HCT116 (cell line): Measurements from ENCODE around the gene VCAM1. TPM values are rescaled to one million over a fixed set of nuclear protein-coding genes. Genes with fewer than 3 reads are reported as not detected.

Experiments
- ATAC-seq: fragments of 200-7000 bp; cut with Tn5 transposase; 2 replicates; pipeline ENCODE4 v1.9.1; 2020; ENCODE audit warnings: mild to moderate bottlenecking, moderate library complexity
- BruUV-seq: library from RNA; stranded (reverse); fragments of 400-500 nt; replicated peaks from 2 replicates; lab custom pipeline; 2021; lab: Mats Ljungman, UMichigan
- CTCF ChIA-PET: fragments of 300-600 bp; sonication (Branson Sonifier 250); formaldehyde crosslinking; loops from one replicate; lab custom pipeline; 2021; ENCODE audit warnings: antibody characterized with exemption; lab: Charles Lee
- POLR2A ChIA-PET: fragments of 300-600, 350-600 bp; sonication (Branson Sonifier 250); formaldehyde crosslinking; loops from one replicate; lab custom pipeline; 2021; ENCODE audit warnings: antibody characterized with exemption; lab: Charles Lee
- RAD21 ChIA-PET, 2 experiments: fragments of 300-600 bp; sonication (Branson Sonifier 250); formaldehyde crosslinking; loops; one replicate each; lab custom pipeline; 2023; ENCODE audit warnings: low total read pairs in 2 of 2; ENCODE audit not compliant: uncharacterized antibody in 2 of 2, unreplicated experiment in 2 of 2, low non-redundant PET in 1 of 2; lab: Charles Lee
- DNase-seq: peaks from one replicate; pipeline ENCODE4 v3.0.0-alpha.2; 2010; ENCODE audit warnings: low read depth, low spot score
- H2AFZ ChIP-seq: fragments of 200-600 bp; shearing (Covaris generic), sonication (generic); 2 replicates; pipeline ENCODE4 v1.6.1; 2017; ENCODE audit warnings: low read depth, mixed run types, mixed read lengths, antibody characterized with exemption, low read length; ENCODE audit not compliant: poor library complexity, severe bottlenecking
- H3K27ac ChIP-seq: 2 replicates; pipeline ENCODE4 v1.5.1; 2012; ENCODE audit warnings: low read depth, low read length
- H3K27me3 ChIP-seq: fragments of 200-600 bp; sonication (generic); 2 replicates; pipeline ENCODE4 v1.6.1; 2016; ENCODE audit warnings: mixed run types, low read length, mixed read lengths; ENCODE audit not compliant: insufficient read depth
- H3K36me3 ChIP-seq, 2 experiments: fragments of 200-500 bp in 1 of 2; fragments of 200-600 bp in 1 of 2; sonication (Bioruptor generic) in 1 of 2; sonication (generic) in 1 of 2; 2 replicates each; pipeline versions ENCODE4 v1.5.1 to v1.6.1; 2014 to 2016; ENCODE audit warnings: low read length in 2 of 2, inconsistent platforms in 1 of 2, mixed read lengths in 1 of 2, mixed run types in 1 of 2; ENCODE audit not compliant: insufficient read depth in 2 of 2, control insufficient read depth in 1 of 2
- H3K4me1 ChIP-seq, 2 experiments: fragments of 200-600 bp in 1 of 2; sonication (generic) in 1 of 2; 2 replicates each; pipeline versions ENCODE4 v1.5.1 to v1.6.1; 2012 to 2017; ENCODE audit warnings: low read length in 2 of 2, inconsistent platforms in 1 of 2, mild to moderate bottlenecking in 1 of 2, mixed read lengths in 1 of 2, mixed run types in 1 of 2, moderate library complexity in 1 of 2; ENCODE audit not compliant: insufficient read depth in 2 of 2, control insufficient read depth in 1 of 2
- H3K4me2 ChIP-seq: fragments of 200-600 bp; sonication (generic); 2 replicates; pipeline ENCODE4 v1.6.1; 2017; ENCODE audit warnings: mixed run types, low read length, mixed read lengths
- H3K4me3 ChIP-seq, 2 experiments: fragments of 200-600 bp in 1 of 2; sonication (generic) in 1 of 2; replicated peaks in 1 of 2; 2 replicates each; pipeline ENCODE4 v1.5.1; 2011 to 2016; ENCODE audit warnings: low read length in 2 of 2, control low read depth in 1 of 2, low read depth in 1 of 2, mild to moderate bottlenecking in 1 of 2, mixed read lengths in 1 of 2, mixed run types in 1 of 2
- H3K79me2 ChIP-seq: fragments of 200-600 bp; sonication (generic); 2 replicates; pipeline ENCODE4 v1.6.1; 2017; ENCODE audit warnings: mild to moderate bottlenecking, mixed run types, low read length, moderate library complexity, mixed read lengths; ENCODE audit not compliant: insufficient read depth
- H3K9ac ChIP-seq: fragments of 200-600 bp; sonication (generic); 2 replicates; pipeline ENCODE4 v1.6.1; 2016; ENCODE audit warnings: low read length, mixed read lengths
- H3K9me2 ChIP-seq: fragments of 200-600 bp; sonication (generic), shearing (Covaris generic); 2 replicates; pipeline ENCODE4 v1.6.1; 2017; ENCODE audit warnings: mixed run types, mild to moderate bottlenecking, moderate library complexity; ENCODE audit not compliant: insufficient read depth
- H3K9me3 ChIP-seq, 2 experiments: fragments of 200-500 bp in 1 of 2; fragments of 200-600 bp in 1 of 2; sonication (Bioruptor generic) in 1 of 2; sonication (generic) in 1 of 2; 2 replicates each; pipeline ENCODE4 v1.6.1; 2014 to 2017; ENCODE audit warnings: low read length in 2 of 2, mixed read lengths in 2 of 2, inconsistent platforms in 1 of 2, low read depth in 1 of 2, mild to moderate bottlenecking in 1 of 2, mixed run types in 1 of 2, moderate library complexity in 1 of 2; ENCODE audit not compliant: control insufficient read depth in 1 of 2, insufficient read depth in 1 of 2
- H4K20me1 ChIP-seq: fragments of 200-600 bp; sonication (generic), shearing (Covaris generic); 2 replicates; pipeline ENCODE4 v1.6.1; 2017; ENCODE audit warnings: mixed run types, mild to moderate bottlenecking, moderate library complexity; ENCODE audit not compliant: insufficient read depth
- ATF3 ChIP-seq: IDR thresholded peaks from 2 replicates; pipeline ENCODE4 v1.6.1; 2012
- CBX3 ChIP-seq: IDR thresholded peaks from 2 replicates; pipeline ENCODE4 v1.6.1; 2012; ENCODE audit warnings: low read depth
- CEBPB ChIP-seq: IDR thresholded peaks from 2 replicates; pipeline ENCODE4 v1.6.1; 2012; ENCODE audit warnings: low read depth
- ELF1 ChIP-seq: IDR thresholded peaks from 2 replicates; pipeline ENCODE4 v1.6.1; 2012; ENCODE audit warnings: low read depth, borderline replicate concordance
- EZH2 ChIP-seq: fragments of 200-600 bp; sonication (generic); IDR thresholded peaks from 2 replicates; pipeline ENCODE4 v1.6.1; 2017; ENCODE audit warnings: antibody characterized with exemption, mixed run types
- JUND ChIP-seq: IDR thresholded peaks from 2 replicates; pipeline ENCODE4 v1.6.1; 2012
- MAX ChIP-seq: IDR thresholded peaks from 2 replicates; pipeline ENCODE4 v1.6.1; 2012
- POLR2A ChIP-seq: IDR thresholded peaks from 2 replicates; pipeline ENCODE4 v1.7.0; 2011; ENCODE audit warnings: borderline replicate concordance; ENCODE audit not compliant: insufficient read depth, insufficient read length; ENCODE audit errors: extremely low read depth
- POLR2AphosphoS5 ChIP-seq: IDR thresholded peaks from 2 replicates; pipeline ENCODE4 v1.6.1; 2011; ENCODE audit warnings: mild to moderate bottlenecking, low read depth, low read length, moderate library complexity
- RAD21 ChIP-seq: IDR thresholded peaks from 2 replicates; pipeline ENCODE4 v1.6.1; 2012; ENCODE audit warnings: low read depth, mild to moderate bottlenecking
- SIN3A ChIP-seq: IDR thresholded peaks from 2 replicates; pipeline ENCODE4 v1.6.1; 2012; ENCODE audit warnings: low read depth
- SP1 ChIP-seq: IDR thresholded peaks from 2 replicates; pipeline ENCODE4 v1.6.1; 2012; ENCODE audit warnings: low read depth
- TCF7L2 ChIP-seq: IDR thresholded peaks from 2 replicates; pipeline ENCODE4 v1.7.0; 2011; ENCODE audit warnings: borderline replicate concordance, inconsistent platforms; ENCODE audit not compliant: insufficient read depth, insufficient read length; ENCODE audit errors: extremely low read depth
- YY1 ChIP-seq: IDR thresholded peaks from 2 replicates; pipeline ENCODE4 v1.6.1; 2011; ENCODE audit warnings: low read length, low read depth, moderate library complexity, mild to moderate bottlenecking; ENCODE audit not compliant: insufficient replicate concordance; ENCODE audit errors: extremely low read depth
- ZFX ChIP-seq: fragments of 450-650 bp; IDR thresholded peaks from 2 replicates; pipeline ENCODE4 v1.6.1; 2017
- intact Hi-C: fragments of 100-400 bp; cut with micrococcal nuclease; formaldehyde crosslinking; loops from 2 replicates; pipeline ENCODE4 v1.10.0; 2022
- total RNA-seq: library from RNA; stranded (reverse); gene quantifications from one replicate; pipeline ENCODE4 v1.2.1, GENCODE V29; 2021; ENCODE audit not compliant: unreplicated experiment

Gene VCAM1
- total RNA-seq, 1 experiment from 2014 or later: 0.17 TPM

GRCh38 chr1:100706296-100706695 is 13.2 kb upstream of the VCAM1 start:
- DNase-seq (no peak), ATAC-seq (no peak)
- no peak for TF ChIP-seq ELF1
- TF ChIP-seq POLR2A: no peak
- no peak for TF ChIP-seq POLR2AphosphoS5
- no peak for TF ChIP-seq SIN3A
- TF ChIP-seq TCF7L2: no peak
- TF ChIP-seq RAD21: no peak
- no peak for TF ChIP-seq ATF3
- TF ChIP-seq SP1: no peak
- TF ChIP-seq CEBPB: no peak
- TF ChIP-seq ZFX: no peak
- no peak for TF ChIP-seq EZH2
- TF ChIP-seq CBX3: no peak
- Histone ChIP-seq H3K36me3 (no peaks in the 10 kb centered on the region), H3K27ac (no peak overlapping the region), H2AFZ (no peak overlapping the region), H3K9ac (no peak overlapping the region), H3K9me2 (no peaks in the 10 kb centered on the region), H3K4me1 (no peaks in the 10 kb centered on the region), H3K79me2 (no peaks in the 10 kb centered on the region), H3K4me3 (no peak overlapping the region), H3K9me3 (no peaks in the 10 kb centered on the region), H4K20me1 (no peaks in the 10 kb centered on the region), H3K4me2 (no peak overlapping the region), H3K27me3 (no peaks in the 10 kb centered on the region)
- ChIA-PET POLR2A (no interaction called here), RAD21 (no interaction called here), CTCF (no interaction called here)
- intact Hi-C loops: no loop called here
- no TSS peak for BruUV-seq

- H3K4me2 ChIP-seq: no peak overlapping the region
- no peaks in the 10 kb centered on the region for H3K79me2 ChIP-seq
- H4K20me1 ChIP-seq: no peaks in the 10 kb centered on the region
- no peak overlapping the region for H2AFZ ChIP-seq
- H3K36me3 ChIP-seq: no peaks in the 10 kb centered on the region
- BruUV-seq: no TSS peak
- H3K9me2 ChIP-seq: no peaks in the 10 kb centered on the region
- ATAC-seq (no peak), DNase-seq (no peak)
- no peaks in the 10 kb centered on the region for H3K9me3 ChIP-seq
- H3K9ac ChIP-seq: no peak overlapping the region
- intact Hi-C loops: no loop called here
- CTCF ChIA-PET: no interaction called here
- TF ChIP-seq TCF7L2 (no peak), CEBPB (no peak), EZH2 (no peak), YY1 (no peak), JUND (no peak), MAX (no peak), SP1 (no peak)
- POLR2A ChIA-PET: no interaction called here
- no peaks in the 10 kb centered on the region for H3K27me3 ChIP-seq
- H3K27ac ChIP-seq: no peak overlapping the region
- no peaks in the 10 kb centered on the region for H3K4me1 ChIP-seq
- no peak overlapping the region for H3K4me3 ChIP-seq
- RAD21 ChIA-PET: no interaction called here
These were observed 12.7 kb upstream of the VCAM1 start for GRCh38 chr1:100706856-100707255.
